AG08396 (cell line): ENCODE results near the gene ZNF212.

Experiments
- DNase-seq: peaks from one replicate; pipeline ENCODE4 v3.0.0; 2012; ENCODE audit warnings: low spot score, mixed read lengths

The ZNF212 gene

GRCh38 chr7:149284850-149285585 lies 45.6 kb downstream of the ZNF212 start:
- peak; percentile 99 for DNase-seq

DNA sequence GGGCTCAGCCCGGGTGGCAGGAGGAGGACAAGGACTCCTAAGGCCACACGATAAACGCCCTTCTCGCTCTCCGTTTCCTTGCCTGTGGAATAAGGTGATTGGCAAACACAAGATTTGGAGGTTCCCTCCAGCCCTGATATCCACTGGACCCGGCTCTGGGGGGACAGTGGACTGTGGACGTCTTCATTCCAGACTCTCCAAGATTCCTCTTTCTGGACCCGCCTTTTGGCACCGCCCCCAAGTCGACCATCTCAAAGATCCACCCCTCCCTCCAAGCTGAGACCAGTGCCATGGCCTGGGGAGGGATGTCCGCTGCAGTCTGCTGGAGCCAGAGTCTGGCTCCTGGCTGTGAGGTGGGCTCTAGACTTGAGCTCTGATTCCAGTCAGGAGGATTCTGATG lies 46.2 kb downstream of the ZNF212 start:
- DNase-seq = peak; percentile 57

- DNase-seq = no peak
These were observed 47.5 kb downstream of the ZNF212 start for GRCh38 chr7:149286811-149287400.

DNA sequence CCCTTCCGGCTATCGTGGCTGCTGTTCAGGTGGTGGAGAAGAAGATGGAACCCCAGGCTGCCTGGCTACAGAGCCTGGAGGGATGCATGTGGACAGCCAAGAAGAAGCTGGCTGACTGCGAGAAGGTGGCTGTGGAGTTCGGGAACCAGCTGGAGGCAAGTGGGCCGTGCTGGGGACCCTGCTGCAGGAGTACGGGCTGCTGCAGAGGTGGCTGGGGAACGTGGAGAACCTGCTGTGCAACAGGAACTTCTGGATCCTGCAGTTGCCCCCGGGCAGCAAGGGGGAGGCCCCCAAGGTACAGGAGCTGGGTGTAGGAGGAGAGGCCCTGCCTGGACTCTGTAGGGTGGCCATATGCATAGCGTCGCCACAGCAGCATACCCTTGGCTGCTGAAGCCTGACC lies 48.2 kb downstream of the ZNF212 start:
- no peak for DNase-seq

DNA sequence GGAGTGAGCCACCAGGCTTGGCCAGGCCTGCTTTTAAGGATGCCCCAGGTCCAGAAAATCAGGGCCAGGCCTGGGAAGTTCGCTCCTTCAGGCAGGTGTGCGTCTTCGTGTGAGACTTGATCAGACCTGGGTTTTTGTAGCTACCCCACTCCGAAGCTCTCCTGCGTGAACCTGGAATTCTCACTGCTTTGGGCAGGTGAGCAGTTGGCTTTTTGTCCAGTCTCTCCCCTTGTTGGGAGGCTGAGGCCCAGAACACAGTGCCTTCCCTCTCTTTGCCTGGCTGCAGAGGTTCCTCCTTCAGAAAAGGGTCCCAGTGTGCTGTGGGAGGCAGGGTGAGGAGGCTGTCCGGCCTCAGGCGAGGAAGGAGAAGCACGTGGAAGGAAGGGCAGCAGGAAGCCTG lies 49.8 kb downstream of the ZNF212 start:
- no peak for DNase-seq

DNA sequence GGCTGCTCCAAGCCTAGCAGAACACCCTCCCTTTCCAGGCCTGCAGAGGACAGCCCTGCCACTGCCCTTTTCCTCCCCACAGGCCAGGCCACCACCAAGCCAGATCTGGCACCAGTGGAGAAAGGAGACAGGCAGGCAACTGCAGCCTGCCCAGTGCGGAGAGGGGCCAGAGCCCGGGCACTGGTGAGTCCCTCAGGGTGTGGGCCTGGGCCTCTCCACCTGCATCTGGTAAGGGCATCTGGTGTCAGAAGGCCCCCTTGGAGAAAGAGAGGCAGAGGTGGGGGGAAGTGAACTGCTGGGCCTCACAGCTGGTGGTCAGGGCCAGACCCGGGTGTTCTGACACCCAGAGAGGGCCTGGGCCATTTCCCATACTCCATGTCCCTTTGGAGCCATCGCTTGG lies 50.4 kb downstream of the ZNF212 start:
- DNase-seq = no peak

DNA sequence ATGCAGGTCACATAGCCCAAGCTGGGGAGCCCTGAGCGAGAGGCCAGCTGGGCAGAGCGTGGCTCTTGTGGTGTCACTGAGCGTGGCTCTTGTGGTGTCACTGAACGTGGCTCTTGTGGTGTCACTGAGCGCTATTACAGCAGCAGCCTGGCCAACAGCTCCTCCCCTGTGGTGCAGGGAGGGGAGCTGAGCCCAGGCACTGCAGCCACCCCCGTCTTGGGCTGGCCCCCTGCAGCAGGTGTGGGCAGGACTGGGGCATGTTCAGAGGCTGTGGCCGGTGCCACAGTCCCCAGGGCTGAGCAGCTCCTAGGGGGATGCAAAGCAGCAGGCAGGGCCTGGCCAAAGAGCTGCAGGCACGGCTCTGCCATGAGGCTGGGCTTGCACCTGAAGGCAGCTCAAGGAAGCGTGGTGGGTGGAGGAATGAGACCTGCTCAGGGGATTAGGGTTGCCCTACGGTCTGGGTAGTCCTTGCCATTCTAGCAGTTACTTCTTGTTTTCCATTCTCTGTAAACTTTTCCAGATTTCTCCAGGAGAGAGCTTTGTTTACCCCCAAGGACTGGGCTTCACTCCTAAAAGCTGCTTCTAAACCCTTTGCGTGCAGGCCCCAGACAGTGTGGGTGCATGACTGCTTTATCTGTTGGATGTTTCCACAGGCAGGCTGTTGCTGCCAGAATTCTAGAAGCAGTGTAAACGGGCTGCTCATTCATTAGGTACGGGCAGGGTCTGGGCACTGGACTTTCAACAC lies 51.8 kb downstream of the ZNF212 start:
- DNase-seq = no peak

DNA sequence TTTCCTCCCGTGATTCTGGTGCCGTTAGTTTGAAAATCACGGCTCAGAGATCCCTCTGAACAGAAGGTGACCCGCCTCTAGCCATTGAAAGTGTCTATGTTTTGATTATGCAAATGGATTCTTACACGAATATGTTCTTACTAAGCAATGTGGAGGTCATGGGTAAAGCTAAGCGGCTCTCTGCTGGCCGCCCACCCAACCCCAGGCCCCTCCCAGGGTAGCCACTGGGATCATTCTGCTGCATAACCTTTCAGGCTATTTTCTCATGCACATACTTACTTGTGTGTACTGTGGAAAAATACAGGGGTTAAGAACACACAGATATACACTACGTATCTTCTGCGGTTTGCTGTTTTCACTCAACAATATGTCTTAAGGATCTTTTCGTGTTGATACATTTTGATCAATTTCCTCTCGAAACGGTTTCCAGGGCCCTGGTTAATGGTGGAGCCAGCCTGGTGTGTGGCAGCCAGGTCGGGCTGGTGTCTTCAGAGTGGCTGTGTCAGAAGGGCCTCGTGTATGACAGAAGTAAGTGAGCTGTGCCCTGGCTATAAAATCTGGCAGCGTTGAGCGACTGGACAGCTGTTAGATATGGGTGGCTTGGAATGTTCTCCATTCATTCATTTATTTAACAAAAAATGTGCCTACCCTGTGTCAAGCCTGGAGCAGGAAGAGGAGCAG lies 52.5 kb downstream of the ZNF212 start:
- no peak for DNase-seq

DNA sequence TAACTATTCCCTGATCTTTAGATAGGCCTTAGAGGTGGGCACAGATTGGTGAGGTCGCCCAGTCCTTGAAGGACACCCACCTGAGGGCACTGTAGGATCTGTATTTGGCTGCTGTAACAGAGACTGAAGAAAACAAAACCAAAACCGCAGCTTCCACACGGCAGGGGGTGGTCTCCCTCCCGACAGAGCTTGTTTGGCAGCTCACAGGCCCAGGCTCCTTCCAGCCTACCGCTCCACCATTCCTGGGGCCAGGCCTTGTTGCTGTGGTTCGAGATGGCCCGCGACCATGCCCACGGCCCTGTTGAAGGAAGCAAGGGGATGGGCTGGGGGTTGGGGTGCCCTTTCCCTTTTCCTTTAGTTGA lies 53.0 kb downstream of the ZNF212 start:
- peak; percentile 18 for DNase-seq

- peak; percentile 3 for DNase-seq
These were observed 53.9 kb downstream of the ZNF212 start for GRCh38 chr7:149293338-149293737.

DNA sequence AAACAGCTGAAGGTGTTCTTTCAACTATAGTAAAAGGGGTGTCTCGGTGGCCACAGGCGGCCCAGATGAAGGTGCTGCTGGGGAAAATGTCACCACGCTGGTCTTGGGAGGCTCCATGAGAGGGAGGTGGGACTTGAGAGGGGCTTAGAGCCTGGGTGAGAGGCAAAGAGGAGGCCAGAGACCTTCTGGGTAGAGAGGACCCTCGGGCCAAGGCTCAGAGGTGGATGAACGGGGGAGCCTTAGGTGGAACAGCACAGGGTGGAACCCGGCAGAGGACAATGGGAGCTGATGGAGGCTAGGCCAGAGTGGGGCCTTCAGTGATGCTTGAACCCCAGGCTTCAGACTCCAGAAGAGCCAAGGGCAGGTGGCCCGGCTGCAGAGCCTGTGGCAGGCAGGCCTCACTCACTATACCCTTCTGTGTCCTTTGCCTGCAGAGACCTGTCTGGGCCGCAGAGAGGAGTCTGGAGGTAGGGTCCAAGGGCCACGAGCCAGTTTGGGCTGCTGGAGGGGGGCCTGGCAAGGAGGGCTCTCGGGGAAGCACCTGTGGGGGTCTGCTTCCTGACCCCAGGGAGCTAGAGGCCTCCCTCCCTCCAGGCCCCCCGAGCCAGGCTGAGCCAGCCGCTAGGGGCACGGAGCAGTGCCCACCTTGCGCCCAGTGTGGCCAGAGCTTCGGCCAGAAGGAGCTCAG lies 54.6 kb downstream of the ZNF212 start:
- DNase-seq = no peak

GRCh38 chr7:149294634-149295480 lies 55.4 kb downstream of the ZNF212 start:
- DNase-seq = no peak

GRCh38 chr7:149295481-149295850 lies 56.0 kb downstream of the ZNF212 start:
- DNase-seq = no peak

- DNase-seq = no peak
These were observed 56.9 kb downstream of the ZNF212 start for GRCh38 chr7:149296368-149296767.

- no peak for DNase-seq
These were observed 57.7 kb downstream of the ZNF212 start for GRCh38 chr7:149297034-149297755.

GRCh38 chr7:149300620-149301285 lies 61.3 kb downstream of the ZNF212 start:
- no peak for DNase-seq

GRCh38 chr7:149302222-149302621 lies 62.8 kb downstream of the ZNF212 start:
- DNase-seq = no peak

GRCh38 chr7:149302865-149303264 lies 63.4 kb downstream of the ZNF212 start:
- no peak for DNase-seq

DNA sequence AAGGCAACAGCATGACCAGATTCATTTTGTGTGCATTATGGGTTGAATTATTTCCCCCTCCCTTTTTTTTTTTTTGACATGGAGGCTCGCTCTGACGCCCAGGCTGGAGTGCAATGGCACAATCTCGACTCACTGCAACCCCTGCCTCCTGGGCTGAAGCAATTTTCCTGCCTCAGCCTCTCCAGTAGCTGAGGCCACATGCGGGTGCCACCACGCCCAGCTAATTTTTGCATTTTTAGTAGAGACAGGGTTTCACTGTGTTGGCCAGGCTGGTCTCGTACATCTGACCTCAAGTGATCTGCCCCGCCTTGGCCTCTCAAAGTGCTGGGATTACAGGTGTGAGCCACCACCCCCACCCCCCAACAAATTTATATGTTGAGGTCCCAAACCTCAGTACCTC lies 64.6 kb downstream of the ZNF212 start:
- no peak for DNase-seq
